NT2/D1 (cell line): Measurements from ENCODE around the gene ZKSCAN3.
"Not testable (repeated sequence)": the region's sequence is repeated elsewhere in the genome, so short reads cannot be mapped to it uniquely, and the experiment has no call there.

Experiments
- DNase-seq: peaks from one replicate; pipeline ENCODE4 v3.0.0-alpha.2; 2011; ENCODE audit warnings: low read depth, low spot score
- H3K27me3 ChIP-seq: 2 replicates; pipeline ENCODE4 v1.6.0; 2011; ENCODE audit warnings: mild to moderate bottlenecking; ENCODE audit not compliant: insufficient read length, insufficient read depth
- H3K36me3 ChIP-seq: 2 replicates; pipeline ENCODE4 v1.6.1; 2011; ENCODE audit warnings: mild to moderate bottlenecking, low read length, mixed read lengths; ENCODE audit not compliant: insufficient read depth, insufficient read length
- H3K4me1 ChIP-seq: 2 replicates; pipeline ENCODE4 v1.5.1; 2011; ENCODE audit not compliant: insufficient read depth, insufficient read length
- H3K4me3 ChIP-seq: 2 replicates; pipeline ENCODE4 v1.5.1; 2011; ENCODE audit warnings: low read depth; ENCODE audit not compliant: insufficient read length
- H3K9ac ChIP-seq: 2 replicates; pipeline ENCODE4 v1.6.0; 2011; ENCODE audit warnings: low read depth; ENCODE audit not compliant: insufficient read length
- H3K9me3 ChIP-seq: 2 replicates; pipeline ENCODE4 v1.5.1; 2011; ENCODE audit warnings: mild to moderate bottlenecking, low read length; ENCODE audit not compliant: insufficient read depth
- SUZ12 ChIP-seq: IDR thresholded peaks from 2 replicates; pipeline ENCODE4 v1.6.1; 2011; ENCODE audit not compliant: insufficient read length, insufficient read depth; ENCODE audit errors: extremely low read depth
- YY1 ChIP-seq: IDR thresholded peaks from 2 replicates; pipeline ENCODE4 v1.6.1; 2011; ENCODE audit not compliant: insufficient read length, insufficient read depth
- ZNF274 ChIP-seq: IDR thresholded peaks from 2 replicates; pipeline ENCODE4 v1.6.1; 2011; ENCODE audit warnings: mild to moderate bottlenecking, low read depth, low read length

The ZKSCAN3 gene

DNA sequence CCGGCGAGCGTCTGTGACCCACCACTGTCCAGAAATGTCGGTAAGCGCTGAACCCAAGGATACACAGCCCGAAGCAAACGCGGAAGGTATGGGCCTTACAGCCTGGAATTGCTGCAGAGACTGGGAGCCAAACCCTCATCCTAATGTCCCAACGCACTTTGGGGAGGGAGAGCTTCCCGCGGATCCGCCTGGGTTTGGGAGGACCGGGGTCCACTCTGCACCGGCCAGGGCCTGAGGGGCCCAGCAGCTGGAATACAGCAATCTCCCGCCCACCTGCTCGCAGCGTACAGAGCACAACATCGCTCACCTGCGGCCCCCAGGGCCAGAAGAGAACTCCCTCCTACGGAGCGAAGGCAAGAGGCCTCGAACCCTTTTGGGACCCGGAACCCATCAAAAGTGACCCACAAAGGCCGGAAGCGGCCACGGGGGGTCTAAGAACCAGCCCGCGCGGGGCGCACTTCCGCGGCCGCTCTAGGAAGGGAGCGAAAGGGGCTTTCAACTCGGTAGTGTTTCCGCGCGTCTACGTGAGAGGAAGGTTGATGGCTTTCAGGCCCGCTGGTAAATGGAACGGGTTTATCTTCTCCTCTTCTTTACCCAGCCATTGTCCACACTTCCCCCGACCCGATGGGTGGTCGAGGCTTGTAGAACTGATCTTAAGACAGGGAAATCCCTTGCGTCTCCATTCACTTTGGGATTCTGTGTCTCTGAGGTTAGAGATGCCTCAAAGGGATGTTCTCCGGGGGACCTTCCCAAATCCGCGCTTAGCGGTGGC is 49.8 kb downstream of the ZKSCAN3 start, which contains the start of gene ZSCAN12:
Gene ZSCAN12 (minus strand): TSS at position 398 of the 772 bp plus-strand sequence. CDS start 1,342 bp downstream, outside the sequence.
- peak; percentile 54 for DNase-seq
- Histone ChIP-seq H3K27me3 (no peaks in the 10 kb centered on the region), H3K36me3 (peaks cover 35% of the 10 kb centered on the region), H3K4me1 (no peaks in the 10 kb centered on the region), H3K4me3 (peak within 1 kb of the TSS; percentile 88), H3K9ac (peak within 1 kb of the TSS; percentile 93), H3K9me3 (no peaks in the 10 kb centered on the region)
- TF ChIP-seq YY1 (no peak), ZNF274 (no peak), SUZ12 (no peak)

GRCh38 chr6:28400122-28400451 is 50.3 kb downstream of the ZKSCAN3 start:
- Histone ChIP-seq H3K4me3 (peak overlapping the region; percentile 88), H3K36me3 (peaks cover 32% of the 10 kb centered on the region), H3K9ac (peak overlapping the region; percentile 73), H3K27me3 (no peaks in the 10 kb centered on the region), H3K9me3 (no peaks in the 10 kb centered on the region), H3K4me1 (no peaks in the 10 kb centered on the region)
- no peak for DNase-seq
- TF ChIP-seq SUZ12 (no peak), ZNF274 (no peak), YY1 (no peak)

DNA sequence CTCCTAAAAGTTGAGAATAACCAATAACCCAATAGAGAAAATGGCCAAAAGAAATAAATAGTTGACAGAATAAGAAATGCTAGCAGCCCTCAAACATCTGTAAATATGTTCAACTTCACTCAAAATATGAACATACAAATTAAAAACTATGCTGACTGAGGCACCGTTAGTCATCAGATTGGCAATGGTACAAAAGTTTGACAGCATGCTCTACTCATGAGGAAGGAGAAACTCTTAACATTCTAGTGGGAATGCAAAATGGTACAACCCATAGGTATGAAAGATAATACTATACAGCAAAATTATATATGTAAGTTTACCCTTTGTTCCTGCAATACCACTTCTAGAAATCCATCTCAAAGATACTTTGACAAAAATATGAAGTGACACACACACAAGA is 51.4 kb downstream of the ZKSCAN3 start:
- Histone ChIP-seq H3K27me3 (no peaks in the 10 kb centered on the region), H3K9ac (no peak overlapping the region), H3K4me3 (no peak overlapping the region), H3K9me3 (no peaks in the 10 kb centered on the region), H3K4me1 (no peaks in the 10 kb centered on the region), H3K36me3 (peaks cover 22% of the 10 kb centered on the region)
- no peak for DNase-seq
- TF ChIP-seq ZNF274 (no peak), SUZ12 (no peak)

DNA sequence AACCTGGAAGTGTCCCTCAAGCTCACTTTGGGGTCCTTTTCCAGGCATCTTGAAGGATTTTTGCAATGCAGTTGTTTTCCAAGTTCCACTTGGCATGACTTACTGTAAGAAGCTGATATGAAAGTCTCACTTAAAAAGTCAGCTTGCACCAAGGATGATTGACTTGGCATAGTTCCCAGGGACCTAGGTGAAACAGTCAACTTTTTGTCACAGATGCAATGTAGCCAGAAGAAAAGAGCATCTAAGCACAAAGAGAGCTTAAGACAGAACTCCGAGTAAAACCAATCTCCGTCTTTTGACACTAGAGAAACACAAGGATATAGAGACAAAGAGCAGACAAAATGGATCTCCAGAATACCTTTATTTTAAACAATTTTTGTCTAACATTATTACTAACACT is 52.5 kb downstream of the ZKSCAN3 start:
- Histone ChIP-seq H3K4me3 (no peak overlapping the region), H3K4me1 (no peaks in the 10 kb centered on the region), H3K27me3 (no peaks in the 10 kb centered on the region), H3K9ac (no peak overlapping the region), H3K36me3 (peaks cover 12% of the 10 kb centered on the region), H3K9me3 (no peaks in the 10 kb centered on the region)
- TF ChIP-seq SUZ12 (no peak), ZNF274 (no peak), YY1 (no peak)
- no peak for DNase-seq

GRCh38 chr6:28403923-28404322 is 54.2 kb downstream of the ZKSCAN3 start:
- H3K4me3 ChIP-seq, H3K9ac ChIP-seq, H3K9me3 ChIP-seq: not testable (repeated sequence)

GRCh38 chr6:28407401-28407800 is 57.7 kb downstream of the ZKSCAN3 start:
- TF ChIP-seq SUZ12 (no peak), YY1 (no peak), ZNF274 (no peak)
- no peak for DNase-seq
- Histone ChIP-seq H3K4me1 (no peaks in the 10 kb centered on the region), H3K4me3 (no peak overlapping the region), H3K36me3 (no peaks in the 10 kb centered on the region), H3K27me3 (no peaks in the 10 kb centered on the region), H3K9me3 (no peaks in the 10 kb centered on the region), H3K9ac (no peak overlapping the region)

More at GRCh38 chr6:28403923-28404322, 54.2 kb downstream of the ZKSCAN3 start:
- not testable (repeated sequence) for H3K4me1 ChIP-seq, H3K36me3 ChIP-seq, H3K27me3 ChIP-seq, DNase-seq

DNA sequence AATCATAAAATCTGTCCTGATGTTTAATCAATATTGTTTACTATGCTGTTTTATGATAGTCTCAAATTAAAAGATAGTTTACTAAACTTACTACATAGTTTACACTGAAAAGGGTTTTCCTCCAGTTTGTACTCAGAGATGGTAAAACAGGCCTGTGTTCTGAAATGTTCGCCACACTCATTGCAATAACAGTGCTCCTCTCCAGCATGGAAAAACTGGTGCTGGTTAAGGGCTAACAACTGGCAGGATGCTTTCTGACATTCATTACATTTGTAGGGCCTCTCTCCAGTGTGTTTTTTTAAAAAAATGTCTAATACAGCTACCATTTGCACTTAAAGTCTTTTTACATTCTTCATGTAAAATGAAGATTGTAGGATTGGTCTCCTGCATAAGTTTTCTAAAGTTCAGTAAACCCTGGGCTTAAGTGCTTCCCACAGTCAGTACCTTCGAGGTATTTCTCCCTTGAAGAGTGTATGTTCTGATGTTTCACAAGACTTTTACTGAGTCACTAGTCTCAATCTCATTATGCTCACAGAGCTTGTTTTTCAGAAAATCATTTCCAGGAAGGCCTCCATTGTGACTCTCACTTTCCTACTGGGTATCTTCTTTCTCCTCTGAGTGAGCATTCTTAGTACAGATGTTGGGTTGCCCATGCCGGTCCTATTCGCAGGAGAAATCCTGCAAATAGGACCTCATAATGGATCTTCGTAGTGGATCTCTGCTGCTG is 58.5 kb downstream of the ZKSCAN3 start:
- no peaks in the 10 kb centered on the region for H3K27me3 ChIP-seq
- DNase-seq = no peak
- no peaks in the 10 kb centered on the region for H3K36me3 ChIP-seq
- H3K9me3 ChIP-seq = no peaks in the 10 kb centered on the region
- TF ChIP-seq ZNF274 (no peak), YY1 (no peak), SUZ12 (no peak)
- no peak overlapping the region for H3K4me3 ChIP-seq
- H3K4me1 ChIP-seq = no peaks in the 10 kb centered on the region
- no peak overlapping the region for H3K9ac ChIP-seq
